Upper lobe of right lung (tissue), 1 donor: ENCODE results near the gene DISP3. TPM values are rescaled to one million over a fixed set of nuclear protein-coding genes. Genes with fewer than 3 reads are reported as not detected.
"Not testable (repeated sequence)": the region's sequence is repeated elsewhere in the genome, so short reads cannot be mapped to it uniquely, and the experiment has no call there.

Experiments
- ATAC-seq: fragments of 200-7000 bp; cut with Tn5 transposase; one replicate; pipeline ENCODE4 v1.9.1; 2020; ENCODE audit warnings: mild to moderate bottlenecking, moderate library complexity
- DNase-seq: peaks from one replicate; pipeline ENCODE4 v3.0.0-alpha.2; 2020
- H3K27ac ChIP-seq: fragments of 200-600 bp; one replicate; pipeline ENCODE4 v1.8.0; 2022
- H3K27me3 ChIP-seq: fragments of 200-600 bp; one replicate; pipeline ENCODE4 v1.8.0; 2022; ENCODE audit warnings: mild to moderate bottlenecking
- H3K36me3 ChIP-seq: fragments of 200-600 bp; one replicate; pipeline ENCODE4 v1.8.0; 2022
- H3K4me1 ChIP-seq: fragments of 200-600 bp; one replicate; pipeline ENCODE4 v1.8.0; 2022
- H3K4me3 ChIP-seq: fragments of 200-600 bp; one replicate; pipeline ENCODE4 v1.8.0; 2022; ENCODE audit warnings: mild to moderate bottlenecking
- H3K9me3 ChIP-seq: fragments of 200-600 bp; one replicate; pipeline ENCODE4 v1.8.0; 2022
- CTCF ChIP-seq: fragments of 200-600 bp; IDR thresholded peaks from one replicate; pipeline ENCODE4 v1.8.0; 2022; ENCODE audit warnings: antibody characterized with exemption
- intact Hi-C: fragments of 100-400 bp; cut with DNase I; formaldehyde crosslinking; loops from one replicate; pipeline ENCODE4 v1.11.0; 2022
- total RNA-seq: library from RNA; stranded (reverse); fragmentation: NEBNext Ultra II Directional; extraction: Animal tissue kit (Norgen Biotek cat#: 25700); gene quantifications from one replicate; pipeline ENCODE4 v1.2.1, GENCODE V29; 2021
- donor health status: DM: no; HTN: yes; CAD: no; lungs with severe emphysema.

The DISP3 gene
- total RNA-seq, 1 donor from 2014 or later = not detected

GRCh38 chr1:11575553-11575952 lies 96.6 kb downstream of the DISP3 start:
- DNase-seq (no peak), ATAC-seq (no peak)
- no peaks in the 10 kb centered on the region for H3K4me1 ChIP-seq
- no peak for TF ChIP-seq CTCF
- no peaks in the 10 kb centered on the region for H3K36me3 ChIP-seq
- no peak overlapping the region for H3K27ac ChIP-seq
- H3K9me3 ChIP-seq = no peaks in the 10 kb centered on the region
- no peak overlapping the region for H3K4me3 ChIP-seq
- intact Hi-C loops = no loop called here
- H3K27me3 ChIP-seq = peaks cover 5% of the 10 kb centered on the region

- Histone ChIP-seq H3K36me3 (no peaks in the 10 kb centered on the region), H3K27me3 (peaks cover 5% of the 10 kb centered on the region), H3K4me3 (no peak overlapping the region), H3K9me3 (no peaks in the 10 kb centered on the region), H3K4me1 (no peaks in the 10 kb centered on the region), H3K27ac (no peak overlapping the region)
- no peak for DNase-seq
- TF ChIP-seq CTCF = no peak
- intact Hi-C loops = no loop called here
- ATAC-seq = no peak
Observed at GRCh38 chr1:11576109-11576875, 97.3 kb downstream of the DISP3 start.

GRCh38 chr1:11578004-11578403 lies 99.0 kb downstream of the DISP3 start:
- Histone ChIP-seq H3K4me1 (no peaks in the 10 kb centered on the region), H3K27ac (no peak overlapping the region), H3K27me3 (peaks cover 9% of the 10 kb centered on the region), H3K4me3 (no peak overlapping the region), H3K9me3 (no peaks in the 10 kb centered on the region), H3K36me3 (no peaks in the 10 kb centered on the region)
- intact Hi-C loops = no loop called here
- DNase-seq = no peak
- ATAC-seq = no peak
- no peak for TF ChIP-seq CTCF

- H3K36me3 ChIP-seq = no peaks in the 10 kb centered on the region
- intact Hi-C loops = no loop called here
- no peak overlapping the region for H3K27ac ChIP-seq
- no peaks in the 10 kb centered on the region for H3K4me1 ChIP-seq
- no peaks in the 10 kb centered on the region for H3K9me3 ChIP-seq
- no peak for TF ChIP-seq CTCF
- no peak overlapping the region for H3K4me3 ChIP-seq
- DNase-seq = no peak
- H3K27me3 ChIP-seq = peaks cover 9% of the 10 kb centered on the region
- ATAC-seq = no peak
Observed at GRCh38 chr1:11579506-11579905, 100.6 kb downstream of the DISP3 start.

- ATAC-seq, DNase-seq, intact Hi-C loops: not testable (repeated sequence)
Observed at GRCh38 chr1:11580049-11580448, 101.1 kb downstream of the DISP3 start.

GRCh38 chr1:11581445-11581991 lies 102.6 kb downstream of the DISP3 start:
- Histone ChIP-seq H3K9me3 (no peaks in the 10 kb centered on the region), H3K27me3 (peaks cover 15% of the 10 kb centered on the region), H3K36me3 (no peaks in the 10 kb centered on the region), H3K4me3 (no peak overlapping the region), H3K27ac (no peak overlapping the region), H3K4me1 (no peaks in the 10 kb centered on the region)
- intact Hi-C loops = no loop called here
- TF ChIP-seq CTCF = no peak
- no peak for DNase-seq
- ATAC-seq = no peak

More at GRCh38 chr1:11580049-11580448, 101.1 kb downstream of the DISP3 start:
- H3K36me3 ChIP-seq, H3K27ac ChIP-seq, H3K4me1 ChIP-seq, H3K9me3 ChIP-seq, H3K4me3 ChIP-seq, H3K27me3 ChIP-seq: not testable (repeated sequence)
